ENCODE results near the gene MATK. TPM values are rescaled to one million over a fixed set of nuclear protein-coding genes. Genes with fewer than 3 reads are reported as not detected.

Gene MATK
- total RNA-seq, 1 experiment from 2014 or later, result not detected

DNA sequence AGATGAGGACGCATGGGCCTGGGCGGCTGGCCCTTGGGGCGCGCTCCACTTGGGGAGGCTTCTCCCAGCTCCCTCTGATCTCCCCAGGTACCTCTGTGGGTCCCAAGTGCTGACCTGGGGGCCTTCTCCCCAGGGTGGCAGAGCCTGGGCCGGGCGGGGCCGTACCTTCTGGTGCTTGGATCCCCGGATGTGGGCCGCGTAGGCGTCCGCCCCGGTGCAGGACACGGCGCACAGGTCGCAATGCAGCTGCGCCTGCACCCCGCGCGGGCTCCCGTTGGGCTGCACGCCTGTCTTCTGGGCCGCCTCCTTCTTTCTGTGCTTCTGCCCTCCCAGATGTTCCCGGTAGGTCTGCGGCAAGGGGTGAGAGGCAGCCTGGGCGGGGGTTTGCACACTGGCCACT is 41.1 kb upstream of the MATK start:
- Histone ChIP-seq H3K27me3 (ENCODE audit: low read length) (no peaks in the 10 kb centered on the region), H3K79me2 (ENCODE audit: low read length) (no peaks in the 10 kb centered on the region), H3K9me3 (ENCODE audit: low read length) (no peaks in the 10 kb centered on the region), H3K9me2 (replicated peaks; ENCODE audit: low read length) (no peaks in the 10 kb centered on the region), H3K4me1 (ENCODE audit: insufficient read depth, low read length) (peaks cover 3% of the 10 kb centered on the region; the same call in 1 of the 2 replicates), H3K9ac (ENCODE audit: low read length) (no peak overlapping the region), H2AFZ (ENCODE audit: low read length) (no peak overlapping the region), H4K20me1 (ENCODE audit: low read length) (no peaks in the 10 kb centered on the region), H3K4me3 (ENCODE audit: low read length) (no peak overlapping the region), H3K36me3 (ENCODE audit: low read depth, low read length) (no peaks in the 10 kb centered on the region), H3F3A (ENCODE audit: low read length, unreplicated experiment) (no peaks in the 10 kb centered on the region), H3K4me2 (ENCODE audit: low read length) (no peak overlapping the region), H3K27ac (ENCODE audit: low read length) (no peak overlapping the region)
- ChIA-PET CTCF (no interaction called here), POLR2A (ENCODE audit: unreplicated experiment) (no interaction called here)
- no peak for ATAC-seq
- intact Hi-C loops (cut with micrococcal nuclease), result no loop called here
- no TSS peak for BruUV-seq (replicated peaks)
- TF ChIP-seq EZH2phosphoT487 (IDR thresholded peaks at IDR 0.05; ENCODE audit: borderline replicate concordance, low read length) (no peak), EZH2 (IDR thresholded peaks at IDR 0.05; ENCODE audit: low read length, unreplicated experiment) (no peak)
- TF ChIP-seq, protein P1, sequence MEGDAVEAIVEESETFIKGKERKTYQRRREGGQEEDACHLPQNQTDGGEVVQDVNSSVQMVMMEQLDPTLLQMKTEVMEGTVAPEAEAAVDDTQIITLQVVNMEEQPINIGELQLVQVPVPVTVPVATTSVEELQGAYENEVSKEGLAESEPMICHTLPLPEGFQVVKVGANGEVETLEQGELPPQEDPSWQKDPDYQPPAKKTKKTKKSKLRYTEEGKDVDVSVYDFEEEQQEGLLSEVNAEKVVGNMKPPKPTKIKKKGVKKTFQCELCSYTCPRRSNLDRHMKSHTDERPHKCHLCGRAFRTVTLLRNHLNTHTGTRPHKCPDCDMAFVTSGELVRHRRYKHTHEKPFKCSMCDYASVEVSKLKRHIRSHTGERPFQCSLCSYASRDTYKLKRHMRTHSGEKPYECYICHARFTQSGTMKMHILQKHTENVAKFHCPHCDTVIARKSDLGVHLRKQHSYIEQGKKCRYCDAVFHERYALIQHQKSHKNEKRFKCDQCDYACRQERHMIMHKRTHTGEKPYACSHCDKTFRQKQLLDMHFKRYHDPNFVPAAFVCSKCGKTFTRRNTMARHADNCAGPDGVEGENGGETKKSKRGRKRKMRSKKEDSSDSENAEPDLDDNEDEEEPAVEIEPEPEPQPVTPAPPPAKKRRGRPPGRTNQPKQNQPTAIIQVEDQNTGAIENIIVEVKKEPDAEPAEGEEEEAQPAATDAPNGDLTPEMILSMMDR (conservative IDR thresholded peaks at IDR 0.05; ENCODE audit: low read depth, low read length), result no peak
- no peak for DNase-seq

DNA sequence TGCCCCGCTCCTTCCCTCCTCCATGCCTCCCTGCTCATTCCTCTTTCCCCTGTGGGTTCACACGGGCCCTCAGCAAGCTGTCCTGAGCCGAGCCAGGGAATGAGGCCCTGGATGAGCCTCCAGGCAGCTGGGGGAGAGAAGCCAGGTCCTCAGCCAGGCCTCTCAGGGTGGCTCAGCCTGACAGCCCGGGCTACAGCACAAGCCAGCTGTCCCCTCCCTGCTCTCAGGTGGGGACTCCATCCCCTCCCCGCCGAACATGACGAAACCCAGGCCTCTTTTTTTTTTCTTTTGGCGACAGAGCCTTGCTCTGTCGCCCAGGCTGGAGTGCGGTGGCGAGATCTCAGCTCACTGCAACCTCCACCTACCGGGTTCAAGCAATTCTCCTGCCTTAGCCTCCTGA is 40.0 kb upstream of the MATK start:
- DNase-seq, result no peak
- Histone ChIP-seq H3K27me3 (ENCODE audit: low read length) (no peaks in the 10 kb centered on the region), H3K9me2 (replicated peaks; ENCODE audit: low read length) (no peaks in the 10 kb centered on the region), H3F3A (ENCODE audit: low read length, unreplicated experiment) (no peaks in the 10 kb centered on the region), H3K4me1 (ENCODE audit: insufficient read depth, low read length) (peaks cover 3% of the 10 kb centered on the region; the same call in 1 of the 2 replicates), H3K9me3 (ENCODE audit: low read length) (no peaks in the 10 kb centered on the region), H3K36me3 (ENCODE audit: low read depth, low read length) (no peaks in the 10 kb centered on the region), H3K4me2 (ENCODE audit: low read length) (no peak overlapping the region), H4K20me1 (ENCODE audit: low read length) (no peaks in the 10 kb centered on the region), H3K27ac (ENCODE audit: low read length) (no peak overlapping the region), H3K9ac (ENCODE audit: low read length) (no peak overlapping the region), H3K4me3 (ENCODE audit: low read length) (no peak overlapping the region), H2AFZ (ENCODE audit: low read length) (no peak overlapping the region), H3K79me2 (ENCODE audit: low read length) (no peaks in the 10 kb centered on the region)
- ATAC-seq, result no peak
- CTCF ChIA-PET, result no interaction called here
- no TSS peak for BruUV-seq (replicated peaks)
- intact Hi-C loops (cut with micrococcal nuclease), result no loop called here
- POLR2A ChIA-PET (ENCODE audit: unreplicated experiment), result no interaction called here
- TF ChIP-seq EZH2 (IDR thresholded peaks at IDR 0.05; ENCODE audit: low read length, unreplicated experiment) (no peak), EZH2phosphoT487 (IDR thresholded peaks at IDR 0.05; ENCODE audit: borderline replicate concordance, low read length) (no peak)
- TF ChIP-seq, protein P1 (conservative IDR thresholded peaks at IDR 0.05; ENCODE audit: low read depth, low read length), result no peak

DNA sequence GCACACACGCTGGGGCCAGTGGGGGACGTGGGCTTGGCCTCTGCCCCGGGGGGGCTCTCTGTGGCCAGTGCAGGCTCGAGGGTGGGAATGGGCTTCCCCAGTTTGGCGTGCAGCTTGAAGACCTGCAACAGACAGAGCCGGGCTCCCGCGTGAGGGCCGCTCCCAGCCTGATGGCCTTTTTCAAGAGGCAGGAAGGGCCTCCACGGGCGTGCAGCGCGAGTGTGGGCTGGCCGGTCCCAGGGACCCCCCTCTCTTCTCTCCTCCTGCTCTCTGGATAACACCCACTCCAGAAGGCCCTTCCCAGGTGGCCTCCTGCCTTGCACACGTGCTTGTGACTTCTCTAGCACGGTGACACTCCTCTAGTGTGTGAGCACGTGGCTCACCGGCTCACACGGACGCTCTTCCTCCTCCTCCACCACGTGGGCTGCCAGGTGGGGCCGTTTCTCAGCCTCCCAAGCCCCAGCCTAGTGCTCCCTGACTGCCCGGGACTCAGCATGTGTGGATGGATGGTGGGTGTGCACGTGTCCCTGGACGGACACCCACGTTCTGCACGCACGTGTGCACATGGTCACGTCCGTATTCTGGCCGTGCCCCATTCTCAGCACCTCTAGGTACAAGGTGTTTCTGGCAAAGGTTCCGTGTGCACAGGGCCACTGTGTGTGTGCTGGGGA is 39.2 kb upstream of the MATK start:
- no peaks in the 10 kb centered on the region for H3K27me3 ChIP-seq (ENCODE audit: low read length)
- TF ChIP-seq EZH2phosphoT487 (IDR thresholded peaks at IDR 0.05; ENCODE audit: borderline replicate concordance, low read length), result no peak
- TF ChIP-seq, protein P1 (conservative IDR thresholded peaks at IDR 0.05; ENCODE audit: low read depth, low read length), result no peak
- TF ChIP-seq EZH2 (IDR thresholded peaks at IDR 0.05; ENCODE audit: low read length, unreplicated experiment), result no peak

More for the DNA sequence above, 39.2 kb upstream of the MATK start:
- BruUV-seq (replicated peaks), result no TSS peak
- H3F3A ChIP-seq (ENCODE audit: low read length, unreplicated experiment), result no peaks in the 10 kb centered on the region
- H3K4me1 ChIP-seq (ENCODE audit: insufficient read depth, low read length), result peaks cover 3% of the 10 kb centered on the region; the same call in 1 of the 2 replicates
- H3K4me3 ChIP-seq (ENCODE audit: low read length), result no peak overlapping the region
- POLR2A ChIA-PET (ENCODE audit: unreplicated experiment), result no interaction called here
- H2AFZ ChIP-seq (ENCODE audit: low read length), result no peak overlapping the region
- H4K20me1 ChIP-seq (ENCODE audit: low read length), result no peaks in the 10 kb centered on the region
- no peaks in the 10 kb centered on the region for H3K9me2 ChIP-seq (replicated peaks; ENCODE audit: low read length)
- H3K27ac ChIP-seq (ENCODE audit: low read length), result no peak overlapping the region
- H3K79me2 ChIP-seq (ENCODE audit: low read length), result no peaks in the 10 kb centered on the region
- H3K9ac ChIP-seq (ENCODE audit: low read length), result no peak overlapping the region
- CTCF ChIA-PET, result no interaction called here
- ATAC-seq (no peak), DNase-seq (no peak)
- H3K4me2 ChIP-seq (ENCODE audit: low read length), result no peak overlapping the region
- no peaks in the 10 kb centered on the region for H3K36me3 ChIP-seq (ENCODE audit: low read depth, low read length)
- intact Hi-C loops (cut with micrococcal nuclease), result no loop called here
- no peaks in the 10 kb centered on the region for H3K9me3 ChIP-seq (ENCODE audit: low read length)
